ENCODE results near the gene SERPINE1.

DNA sequence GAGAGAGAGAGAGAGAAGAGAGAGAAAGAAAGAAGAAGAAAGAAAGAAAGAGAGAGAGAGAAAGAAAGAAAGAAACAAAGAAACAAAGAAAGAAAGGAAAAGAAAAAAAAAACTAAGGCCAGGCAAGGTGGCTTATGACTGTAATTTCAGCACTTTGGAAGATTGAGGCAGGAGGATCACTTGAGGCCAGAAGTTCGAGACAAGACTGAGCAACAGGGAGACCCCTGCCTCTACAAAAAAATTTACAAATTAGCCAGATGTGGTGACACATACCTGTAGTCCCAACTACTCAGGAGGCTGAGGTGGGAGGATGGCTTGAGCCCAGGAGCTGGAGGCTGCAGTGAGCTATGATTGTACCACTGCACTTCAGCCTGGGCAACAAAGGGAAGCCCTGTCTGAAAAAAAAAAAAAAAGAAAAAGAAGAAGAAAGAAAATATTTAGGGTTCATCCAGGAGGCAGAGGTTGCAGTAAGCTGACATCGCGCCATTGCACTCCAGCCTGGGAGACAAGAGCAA is 2.8 kb downstream of the SERPINE1 start:
- no peak for TF ChIP-seq TAF1 (IDR thresholded peaks at IDR 0.05; ENCODE audit: borderline replicate concordance, insufficient read depth, low read length)
- no peak for TF ChIP-seq POLR2AphosphoS5 (IDR thresholded peaks at IDR 0.05; ENCODE audit: low read depth, low read length)
- TF ChIP-seq, protein P1, sequence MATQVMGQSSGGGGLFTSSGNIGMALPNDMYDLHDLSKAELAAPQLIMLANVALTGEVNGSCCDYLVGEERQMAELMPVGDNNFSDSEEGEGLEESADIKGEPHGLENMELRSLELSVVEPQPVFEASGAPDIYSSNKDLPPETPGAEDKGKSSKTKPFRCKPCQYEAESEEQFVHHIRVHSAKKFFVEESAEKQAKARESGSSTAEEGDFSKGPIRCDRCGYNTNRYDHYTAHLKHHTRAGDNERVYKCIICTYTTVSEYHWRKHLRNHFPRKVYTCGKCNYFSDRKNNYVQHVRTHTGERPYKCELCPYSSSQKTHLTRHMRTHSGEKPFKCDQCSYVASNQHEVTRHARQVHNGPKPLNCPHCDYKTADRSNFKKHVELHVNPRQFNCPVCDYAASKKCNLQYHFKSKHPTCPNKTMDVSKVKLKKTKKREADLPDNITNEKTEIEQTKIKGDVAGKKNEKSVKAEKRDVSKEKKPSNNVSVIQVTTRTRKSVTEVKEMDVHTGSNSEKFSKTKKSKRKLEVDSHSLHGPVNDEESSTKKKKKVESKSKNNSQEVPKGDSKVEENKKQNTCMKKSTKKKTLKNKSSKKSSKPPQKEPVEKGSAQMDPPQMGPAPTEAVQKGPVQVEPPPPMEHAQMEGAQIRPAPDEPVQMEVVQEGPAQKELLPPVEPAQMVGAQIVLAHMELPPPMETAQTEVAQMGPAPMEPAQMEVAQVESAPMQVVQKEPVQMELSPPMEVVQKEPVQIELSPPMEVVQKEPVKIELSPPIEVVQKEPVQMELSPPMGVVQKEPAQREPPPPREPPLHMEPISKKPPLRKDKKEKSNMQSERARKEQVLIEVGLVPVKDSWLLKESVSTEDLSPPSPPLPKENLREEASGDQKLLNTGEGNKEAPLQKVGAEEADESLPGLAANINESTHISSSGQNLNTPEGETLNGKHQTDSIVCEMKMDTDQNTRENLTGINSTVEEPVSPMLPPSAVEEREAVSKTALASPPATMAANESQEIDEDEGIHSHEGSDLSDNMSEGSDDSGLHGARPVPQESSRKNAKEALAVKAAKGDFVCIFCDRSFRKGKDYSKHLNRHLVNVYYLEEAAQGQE (IDR thresholded peaks at IDR 0.05; ENCODE audit: insufficient read depth in 1 of 2, low read depth in 2 of 2, low read length in 2 of 2) = no peak
- no peak for TF ChIP-seq FOXP2 (optimal IDR thresholded peaks at IDR 0.05; ENCODE audit: borderline replicate concordance, extremely low read depth, extremely low read length, insufficient read depth)
- TF ChIP-seq SIN3A (IDR thresholded peaks at IDR 0.05; ENCODE audit: borderline replicate concordance, insufficient read depth, low read length) = no peak
